H1 (cell line): Measurements from ENCODE around the gene KCTD8. TPM values are rescaled to one million over a fixed set of nuclear protein-coding genes. Genes with fewer than 3 reads are reported as not detected.

Experiments
- CTCF ChIA-PET: fragments of 300-600 bp; sonication (Branson Sonifier 250); formaldehyde crosslinking; loops from one replicate; lab custom pipeline; 2021; ENCODE audit not compliant: partially characterized antibody; lab: Charles Lee
- POLR2A ChIA-PET: fragments of 300-600 bp; sonication (Branson Sonifier 250); formaldehyde crosslinking; loops from one replicate; lab custom pipeline; 2021; ENCODE audit warnings: inconsistent platforms; ENCODE audit not compliant: partially characterized antibody; lab: Charles Lee
- DNase-seq, 2 experiments: peaks; one replicate each; pipeline versions ENCODE4 v3.0.0 to v3.0.0-alpha.2; 2010 to 2022; ENCODE audit warnings: low spot score in 2 of 2, low read depth in 1 of 2, mixed read lengths in 1 of 2
- FAIRE-seq: peaks from 2 replicates; lab custom pipeline; 2011; peaks lifted over from hg19 to GRCh38; lab: Jason Lieb, UNC
- H2AFZ ChIP-seq: 2 replicates; pipeline ENCODE4 v1.8.1; 2012; ENCODE audit warnings: low read length, inconsistent platforms
- H2AK5ac ChIP-seq: 2 replicates; pipeline ENCODE4 v1.6.1; 2013; ENCODE audit warnings: low read depth, low read length
- H2BK120ac ChIP-seq: replicated peaks from 2 replicates; pipeline ENCODE3; 2013; ENCODE audit warnings: low read depth, low read length, inconsistent platforms
- H2BK12ac ChIP-seq: 2 replicates; pipeline ENCODE4 v1.6.1; 2013; ENCODE audit warnings: low read depth, low read length
- H2BK15ac ChIP-seq: 2 replicates; pipeline ENCODE4 v1.6.1; 2013; ENCODE audit warnings: low read length
- H2BK20ac ChIP-seq: 2 replicates; pipeline ENCODE4 v1.6.1; 2013; ENCODE audit warnings: low read length
- H2BK5ac ChIP-seq: 2 replicates; pipeline ENCODE4 v1.6.1; 2013; ENCODE audit warnings: low read depth, low read length
- H3K14ac ChIP-seq: 2 replicates; pipeline ENCODE4 v1.6.1; 2013; ENCODE audit warnings: inconsistent platforms; ENCODE audit not compliant: insufficient read length
- H3K18ac ChIP-seq: 2 replicates; pipeline ENCODE4 v1.6.1; 2013; ENCODE audit warnings: low read length; ENCODE audit errors: extremely low read depth
- H3K23ac ChIP-seq: 2 replicates; pipeline ENCODE4 v1.6.1; 2013; ENCODE audit warnings: inconsistent platforms; ENCODE audit not compliant: insufficient read length
- H3K23me2 ChIP-seq: 2 replicates; pipeline ENCODE4 v1.6.1; 2013; ENCODE audit warnings: low read depth, low read length
- H3K27ac ChIP-seq: 2 replicates; pipeline ENCODE4 v1.6.1; 2011; ENCODE audit warnings: low read depth, low read length, inconsistent platforms
- H3K27me3 ChIP-seq, 4 experiments: replicated peaks in 1 of 4; 1 replicate in 1 of 4; 2 replicates in 3 of 4; pipeline versions ENCODE4 v1.6.1 to v1.8.1; 2011 to 2013; ENCODE audit warnings: low read length in 3 of 4, mild to moderate bottlenecking in 3 of 4, inconsistent platforms in 2 of 4, mixed read lengths in 2 of 4, moderate library complexity in 1 of 4; ENCODE audit not compliant: control insufficient read depth in 3 of 4, insufficient read depth in 3 of 4; ENCODE audit errors: extremely low read depth in 1 of 4
- H3K36me3 ChIP-seq, 4 experiments: 2 replicates each; pipeline versions ENCODE4 v1.6.1 to v1.8.1; 2011 to 2013; ENCODE audit warnings: mild to moderate bottlenecking in 4 of 4, low read length in 3 of 4, moderate library complexity in 2 of 4, control low read depth in 1 of 4, inconsistent platforms in 1 of 4; ENCODE audit not compliant: insufficient read depth in 4 of 4, control insufficient read depth in 2 of 4
- H3K4ac ChIP-seq: replicated peaks from 2 replicates; pipeline ENCODE3; 2013; ENCODE audit warnings: low read length, low read depth, mixed read lengths, inconsistent platforms; ENCODE audit not compliant: insufficient read length
- H3K4me1 ChIP-seq, 4 experiments: replicated peaks in 1 of 4; 1 replicate in 1 of 4; 2 replicates in 3 of 4; pipeline versions ENCODE4 v1.6.1 to v1.8.1; 2011 to 2013; ENCODE audit warnings: low read length in 3 of 4, inconsistent platforms in 2 of 4, mixed read lengths in 1 of 4; ENCODE audit not compliant: insufficient read depth in 4 of 4, control insufficient read depth in 3 of 4
- H3K4me2 ChIP-seq, 2 experiments: 2 replicates each; pipeline versions ENCODE4 v1.6.1 to v1.8.1; 2011 to 2013; ENCODE audit warnings: low read depth in 2 of 2, low read length in 2 of 2, control low read depth in 1 of 2, inconsistent platforms in 1 of 2, mild to moderate bottlenecking in 1 of 2; ENCODE audit not compliant: insufficient read depth in 1 of 2
- H3K4me3 ChIP-seq, 4 experiments: fragments of 200-600, 300-600 bp in 1 of 4; sonication (generic), shearing (Covaris generic), sonication (Bioruptor Twin) in 1 of 4; 2 replicates each; pipeline versions ENCODE4 v1.5.1 to v1.8.1; 2011 to 2016; ENCODE audit warnings: low read length in 4 of 4, low read depth in 3 of 4, control low read depth in 2 of 4, inconsistent platforms in 2 of 4, mild to moderate bottlenecking in 2 of 4, mixed read lengths in 1 of 4, moderate library complexity in 1 of 4; ENCODE audit not compliant: insufficient read depth in 2 of 4; ENCODE audit errors: extremely low read depth in 1 of 4
- H3K56ac ChIP-seq: replicated peaks from 2 replicates; pipeline ENCODE3; 2013; ENCODE audit warnings: low read depth, mild to moderate bottlenecking, mixed read lengths, low read length, inconsistent platforms; ENCODE audit not compliant: insufficient read length
- H3K79me1 ChIP-seq: 2 replicates; pipeline ENCODE4 v1.6.1; 2013; ENCODE audit warnings: low read depth, low read length, control low read depth
- H3K79me2 ChIP-seq, 2 experiments: 2 replicates each; pipeline versions ENCODE4 v1.6.1 to v1.8.1; 2012 to 2013; ENCODE audit warnings: low read length in 2 of 2, mild to moderate bottlenecking in 2 of 2, inconsistent platforms in 1 of 2; ENCODE audit not compliant: insufficient read depth in 2 of 2, control insufficient read depth in 1 of 2
- H3K9ac ChIP-seq, 4 experiments: replicated peaks in 1 of 4; 1 replicate in 1 of 4; 2 replicates in 3 of 4; pipeline versions ENCODE4 v1.6.1 to v1.8.1; 2011 to 2013; ENCODE audit warnings: low read depth in 3 of 4, low read length in 3 of 4, control low read depth in 2 of 4, mild to moderate bottlenecking in 2 of 4, moderate library complexity in 2 of 4, inconsistent platforms in 1 of 4; ENCODE audit errors: extremely low read depth in 1 of 4
- H3K9me3 ChIP-seq, 2 experiments: 2 replicates each; pipeline versions ENCODE4 v1.6.1 to v1.8.1; 2012 to 2013; ENCODE audit warnings: mild to moderate bottlenecking in 2 of 2, moderate library complexity in 2 of 2, control low read depth in 1 of 2, inconsistent platforms in 1 of 2, low read depth in 1 of 2, low read length in 1 of 2, mixed read lengths in 1 of 2; ENCODE audit not compliant: insufficient read depth in 2 of 2
- H4K20me1 ChIP-seq, 2 experiments: replicated peaks in 1 of 2; 2 replicates each; pipeline versions ENCODE3 to v1.8.1; 2011 to 2013; ENCODE audit warnings: inconsistent platforms in 2 of 2, low read length in 2 of 2, mild to moderate bottlenecking in 1 of 2; ENCODE audit not compliant: insufficient read depth in 2 of 2, control insufficient read depth in 1 of 2
- H4K5ac ChIP-seq: 2 replicates; pipeline ENCODE4 v1.6.1; 2013; ENCODE audit warnings: low read length, low read depth, mixed read lengths, inconsistent platforms; ENCODE audit not compliant: insufficient read length
- H4K8ac ChIP-seq: 2 replicates; pipeline ENCODE4 v1.8.0; 2013; ENCODE audit warnings: mild to moderate bottlenecking, moderate library complexity, low read length, inconsistent platforms; ENCODE audit not compliant: insufficient read depth; ENCODE audit errors: extremely low read depth
- H4K91ac ChIP-seq: replicated peaks from 2 replicates; pipeline ENCODE3; 2013; ENCODE audit warnings: low read length, mixed read lengths, inconsistent platforms; ENCODE audit not compliant: insufficient read length
- CBX5 ChIP-seq: fragments of 300-800, 300-1000 bp; sonication (generic); IDR thresholded peaks from 2 replicates; pipeline ENCODE4 v1.7.1; 2016; ENCODE audit warnings: antibody characterized with exemption, low read length, low read depth
- CHD2 ChIP-seq: IDR thresholded peaks from 2 replicates; pipeline ENCODE4 v1.6.1; 2012; ENCODE audit warnings: low read length, improper control_type of control experiment
- KDM5A ChIP-seq: fragments of 200-600 bp; IDR thresholded peaks from 2 replicates; pipeline ENCODE4 v1.7.1; 2012; ENCODE audit warnings: mild to moderate bottlenecking, low read length, inconsistent platforms, mixed read lengths
- NANOG ChIP-seq: IDR thresholded peaks from 2 replicates; pipeline ENCODE4 v1.6.1; 2011; ENCODE audit warnings: low read length, low read depth, mild to moderate bottlenecking, inconsistent platforms; ENCODE audit not compliant: insufficient read depth, poor library complexity, severe bottlenecking
- RFX5 ChIP-seq: IDR thresholded peaks from 2 replicates; pipeline ENCODE4 v1.6.1; 2011; ENCODE audit warnings: low read depth, low read length, improper control_type of control experiment, borderline replicate concordance
- SIN3A ChIP-seq, 2 experiments: IDR thresholded peaks in 1 of 2; conservative IDR thresholded peaks in 1 of 2; 2 replicates each; pipeline ENCODE4 v1.6.1; 2011 to 2012; ENCODE audit warnings: low read length in 2 of 2, improper control_type of control experiment in 1 of 2, low read depth in 1 of 2, mild to moderate bottlenecking in 1 of 2
- SP1 ChIP-seq: IDR thresholded peaks from 2 replicates; pipeline ENCODE4 v1.6.1; 2011; ENCODE audit warnings: low read depth, low read length
- SP2 ChIP-seq: IDR thresholded peaks from 2 replicates; pipeline ENCODE4 v1.6.1; 2012; ENCODE audit warnings: mild to moderate bottlenecking, low read length, inconsistent platforms
- TAF1 ChIP-seq: IDR thresholded peaks from 2 replicates; pipeline ENCODE4 v1.6.1; 2011; ENCODE audit warnings: mild to moderate bottlenecking, low read depth, low read length
- WGBS, 2 experiments: shearing (Covaris generic) in 1 of 2; methylation state at CpG; one replicate each; pipeline versions ENCODE4 v1.1.6 to v1.1.7; 2013 to 2015; ENCODE audit warnings: low lambda C conversion rate in 2 of 2, mixed read lengths in 2 of 2, inconsistent platforms in 1 of 2, low coverage in 1 of 2, missing lambda C conversion rate in 1 of 2; ENCODE audit not compliant: insufficient replicate concordance in 2 of 2, insufficient coverage in 1 of 2, insufficient read length in 1 of 2; ENCODE audit errors: extremely low coverage in 1 of 2, missing lambda C conversion rate in 1 of 2; 5-methylcytosine and 5-hydroxymethylcytosine counted together
- polyA plus RNA-seq, 7 experiments: library from polyadenylated mRNA; depleted of rRNA in 3 of 7; stranded (reverse) in 5 of 7; unstranded in 2 of 7; fragments of >200 nt in 5 of 7; fragments of 200-250 nt in 2 of 7; gene quantifications; 1 replicate in 5 of 7; 2 replicates in 1 of 7; 4 replicates in 1 of 7; pipeline versions ENCODE4 v1.2.1 to v1.2.3, GENCODE V29; 2011 to 2013; ENCODE audit warnings: missing spikeins in 2 of 7, mixed read lengths in 2 of 7
- total RNA-seq: library from RNA; stranded (reverse); fragmentation: NEBNext Ultra II Directional; extraction: Animal tissue kit (Norgen Biotek cat#: 25700); gene quantifications from 2 replicates; pipeline ENCODE4 v1.2.1, GENCODE V29; 2021
- TF ChIP-seq, protein P1 (sequence below): IDR thresholded peaks from 2 replicates; pipeline ENCODE4 v1.6.1; 2011; ENCODE audit warnings: low read depth, mild to moderate bottlenecking, low read length; ENCODE audit not compliant: insufficient read depth
- TF ChIP-seq, protein P2 (sequence below): IDR thresholded peaks from 2 replicates; pipeline ENCODE4 v1.6.1; 2012; ENCODE audit warnings: inconsistent platforms
- TF ChIP-seq, protein P3 (sequence below): IDR thresholded peaks from 2 replicates; pipeline ENCODE4 v1.6.1; 2011; ENCODE audit warnings: low read length, improper control_type of control experiment

KCTD8 gene
- total and polyA plus RNA-seq, 2 of the 8 experiments (the other 6 are each of a cell fraction or from before 2014, with no cell fraction given), result 2.9 to 3.7 TPM

GRCh38 chr4:44446191-44446590 is 2.4 kb downstream of the KCTD8 start:
- peaks cover 2% of the 10 kb centered on the region in 2 experiments for H4K20me1 ChIP-seq
- no peak overlapping the region for H3K56ac ChIP-seq
- H2BK15ac ChIP-seq, result no peak overlapping the region
- peaks cover 26% of the 10 kb centered on the region; the same call in 1 of the 2 replicates for H3K23me2 ChIP-seq
- 2% methylated on average over 4 of the region's 4 CpGs; no CpG with 5 or more reads in 1 of the 2 experiments for WGBS, 2 experiments
- peak overlapping the region; percentile 44 to 72 (median 66) for H3K4me3 ChIP-seq
- H3K27ac ChIP-seq, result no peak overlapping the region
- ChIA-PET CTCF (no interaction called here), POLR2A (no interaction called here)
- no peak overlapping the region for H4K91ac ChIP-seq
- H2AK5ac ChIP-seq, result no peak overlapping the region
- no peak overlapping the region for H3K18ac ChIP-seq
- no peaks in the 10 kb centered on the region for H3K79me1 ChIP-seq
- no peak overlapping the region for H4K8ac ChIP-seq
- H3K4me1 ChIP-seq, result no peaks in the 10 kb centered on the region; a peak in 1 of 7 replicates
- H3K27me3 ChIP-seq, result peaks cover 0 to 18% (median 9%) of the 10 kb centered on the region in 4 experiments; a peak in 5 of 7 replicates
- no peak overlapping the region for H4K5ac ChIP-seq
- no peaks in the 10 kb centered on the region for H3K36me3 ChIP-seq
- no peak overlapping the region for H3K23ac ChIP-seq
- no peak overlapping the region for H3K4ac ChIP-seq
- no peak overlapping the region for H2BK5ac ChIP-seq
- no peak overlapping the region for H2AFZ ChIP-seq
- DNase-seq (no peak), FAIRE-seq (no peak)
- peak overlapping the region in 1 of 4 experiments; percentile 10; a peak in 1 of 7 replicates for H3K9ac ChIP-seq
- H2BK120ac ChIP-seq, result no peak overlapping the region
- H3K4me2 ChIP-seq, result peak overlapping the region; percentile 87 to 90
- peaks cover 0 to 29% of the 10 kb centered on the region in 2 experiments; a peak in 2 of 4 replicates for H3K79me2 ChIP-seq
- H2BK20ac ChIP-seq, result no peak overlapping the region
- H3K9me3 ChIP-seq, result no peaks in the 10 kb centered on the region
- H2BK12ac ChIP-seq, result no peak overlapping the region
- no peak overlapping the region for H3K14ac ChIP-seq
- no peak for TF ChIP-seq CBX5
- TF ChIP-seq, protein P1, sequence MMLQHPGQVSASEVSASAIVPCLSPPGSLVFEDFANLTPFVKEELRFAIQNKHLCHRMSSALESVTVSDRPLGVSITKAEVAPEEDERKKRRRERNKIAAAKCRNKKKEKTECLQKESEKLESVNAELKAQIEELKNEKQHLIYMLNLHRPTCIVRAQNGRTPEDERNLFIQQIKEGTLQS, result no peak
- no peak for TF ChIP-seq SIN3A (conservative IDR thresholded peaks at IDR 0.05 in 1 of 2, IDR thresholded peaks at IDR 0.05 in 1 of 2; ENCODE audit: low read depth in 1 of 2, low read length in 2 of 2)
- TF ChIP-seq CHD2, result no peak
- TF ChIP-seq NANOG, result no peak
- no peak for TF ChIP-seq SP2
- no peak for TF ChIP-seq TAF1
- TF ChIP-seq, protein P2, sequence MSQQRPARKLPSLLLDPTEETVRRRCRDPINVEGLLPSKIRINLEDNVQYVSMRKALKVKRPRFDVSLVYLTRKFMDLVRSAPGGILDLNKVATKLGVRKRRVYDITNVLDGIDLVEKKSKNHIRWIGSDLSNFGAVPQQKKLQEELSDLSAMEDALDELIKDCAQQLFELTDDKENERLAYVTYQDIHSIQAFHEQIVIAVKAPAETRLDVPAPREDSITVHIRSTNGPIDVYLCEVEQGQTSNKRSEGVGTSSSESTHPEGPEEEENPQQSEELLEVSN, result no peak
- TF ChIP-seq, protein P3, sequence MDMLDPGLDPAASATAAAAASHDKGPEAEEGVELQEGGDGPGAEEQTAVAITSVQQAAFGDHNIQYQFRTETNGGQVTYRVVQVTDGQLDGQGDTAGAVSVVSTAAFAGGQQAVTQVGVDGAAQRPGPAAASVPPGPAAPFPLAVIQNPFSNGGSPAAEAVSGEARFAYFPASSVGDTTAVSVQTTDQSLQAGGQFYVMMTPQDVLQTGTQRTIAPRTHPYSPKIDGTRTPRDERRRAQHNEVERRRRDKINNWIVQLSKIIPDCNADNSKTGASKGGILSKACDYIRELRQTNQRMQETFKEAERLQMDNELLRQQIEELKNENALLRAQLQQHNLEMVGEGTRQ, result no peak
- TF ChIP-seq RFX5, result no peak
- TF ChIP-seq KDM5A, result no peak
- no peak for TF ChIP-seq SP1
